CD14-positive monocyte (primary cell): ENCODE measurements around the gene RBMS1. TPM values are rescaled to one million over a fixed set of nuclear protein-coding genes. Genes with fewer than 3 reads are reported as not detected.

Source experiments
- DNase-seq, 3 donors: peaks; one replicate each; pipeline ENCODE4 v3.0.0-alpha.2; 2011 to 2022
- H2AFZ ChIP-seq: 2 replicates; pipeline ENCODE4 v1.6.0; 2012; ENCODE audit warnings: mild to moderate bottlenecking, low read depth, low read length, inconsistent platforms; ENCODE audit not compliant: insufficient read depth, poor library complexity, severe bottlenecking
- H3K27ac ChIP-seq, 2 donors: 1 replicate in 1 of 2; 2 replicates in 1 of 2; pipeline ENCODE4 v1.5.1; 2012 to 2013; ENCODE audit warnings: low read length in 2 of 2, control low read depth in 1 of 2, inconsistent platforms in 1 of 2, low read depth in 1 of 2, mild to moderate bottlenecking in 1 of 2
- H3K27me3 ChIP-seq, 2 donors: one replicate each; pipeline versions ENCODE4 v1.6.0 to v1.6.1; 2011 to 2013; ENCODE audit warnings: low read length in 2 of 2; ENCODE audit not compliant: control insufficient read depth in 2 of 2, insufficient read depth in 2 of 2
- H3K36me3 ChIP-seq, 2 donors: replicated peaks in 1 of 2; 1 replicate in 1 of 2; 2 replicates in 1 of 2; pipeline versions ENCODE4 v1.5.1 to v1.6.1; 2012 to 2013; ENCODE audit warnings: low read length in 2 of 2, control low read depth in 1 of 2, inconsistent platforms in 1 of 2, mild to moderate bottlenecking in 1 of 2; ENCODE audit not compliant: insufficient read depth in 2 of 2, control insufficient read depth in 1 of 2
- H3K4me1 ChIP-seq, 2 donors: 1 replicate in 1 of 2; 2 replicates in 1 of 2; pipeline versions ENCODE4 v1.5.1 to v1.6.1; 2012 to 2013; ENCODE audit warnings: low read length in 2 of 2, control low read depth in 1 of 2, inconsistent platforms in 1 of 2, mild to moderate bottlenecking in 1 of 2, moderate library complexity in 1 of 2; ENCODE audit not compliant: insufficient read depth in 2 of 2, control insufficient read depth in 1 of 2
- H3K4me2 ChIP-seq: replicated peaks from 2 replicates; pipeline ENCODE3; 2012; ENCODE audit warnings: low read length, moderate library complexity, mild to moderate bottlenecking; ENCODE audit not compliant: poor library complexity, severe bottlenecking; ENCODE audit errors: extremely low read depth
- H3K4me3 ChIP-seq, 3 experiments: fragments of 200-600 bp in 1 of 3; sonication (generic) in 1 of 3; replicated peaks in 1 of 3; 1 replicate in 2 of 3; 2 replicates in 1 of 3; pipeline ENCODE4 v1.5.1; 2011 to 2013; ENCODE audit warnings: low read length in 3 of 3, mild to moderate bottlenecking in 3 of 3, control low read depth in 2 of 3, low read depth in 2 of 3, inconsistent platforms in 1 of 3, moderate library complexity in 1 of 3
- H3K79me2 ChIP-seq: 2 replicates; pipeline ENCODE4 v1.6.0; 2012; ENCODE audit warnings: mild to moderate bottlenecking, control low read depth, inconsistent platforms, low read length, moderate library complexity; ENCODE audit not compliant: insufficient read depth
- H3K9ac ChIP-seq: 2 replicates; pipeline ENCODE4 v1.6.0; 2017; ENCODE audit warnings: low read length, mild to moderate bottlenecking; ENCODE audit not compliant: insufficient read depth, poor library complexity, severe bottlenecking
- H3K9me3 ChIP-seq, 2 donors: replicated peaks in 1 of 2; 1 replicate in 1 of 2; 2 replicates in 1 of 2; pipeline versions ENCODE4 v1.5.1 to v1.6.1; 2012 to 2013; ENCODE audit warnings: low read length in 2 of 2, control low read depth in 1 of 2; ENCODE audit not compliant: control insufficient read depth in 1 of 2, insufficient read depth in 1 of 2
- H4K20me1 ChIP-seq: 2 replicates; pipeline ENCODE4 v1.6.0; 2012; ENCODE audit warnings: mild to moderate bottlenecking, low read length, control low read depth, moderate library complexity; ENCODE audit not compliant: insufficient read depth
- H3K27ac Mint-ChIP-seq, 7 donors: one replicate each; pipeline ENCODE4 v1.8.0; 2020; ENCODE audit warnings: mild to moderate bottlenecking in 7 of 7, mixed read lengths in 7 of 7, moderate library complexity in 6 of 7, inconsistent platforms in 2 of 7
- H3K27me3 Mint-ChIP-seq, 3 donors: one replicate each; pipeline ENCODE4 v1.8.0; 2021 to 2022; ENCODE audit warnings: low read depth in 3 of 3, mild to moderate bottlenecking in 3 of 3, mixed read lengths in 3 of 3, moderate library complexity in 3 of 3, inconsistent platforms in 1 of 3
- H3K36me3 Mint-ChIP-seq, 2 donors: one replicate each; pipeline ENCODE4 v1.8.0; 2020; ENCODE audit warnings: mixed read lengths in 2 of 2, inconsistent platforms in 1 of 2, mild to moderate bottlenecking in 1 of 2
- H3K4me1 Mint-ChIP-seq: one replicate; pipeline ENCODE4 v1.8.0; 2020; ENCODE audit warnings: mild to moderate bottlenecking, mixed read lengths
- H3K4me3 Mint-ChIP-seq, 2 donors: one replicate each; pipeline ENCODE4 v1.8.0; 2020; ENCODE audit warnings: mild to moderate bottlenecking in 2 of 2, mixed read lengths in 2 of 2, moderate library complexity in 1 of 2
- H3K9me3 Mint-ChIP-seq, 7 donors: one replicate each; pipeline ENCODE4 v1.8.0; 2020 to 2022; ENCODE audit warnings: mixed read lengths in 7 of 7, mild to moderate bottlenecking in 6 of 7, moderate library complexity in 6 of 7, inconsistent platforms in 2 of 7
- WGBS: methylation state at CpG from one replicate; pipeline ENCODE4 v1.1.5; 2013; ENCODE audit warnings: missing lambda C conversion rate; ENCODE audit not compliant: insufficient coverage; 5-methylcytosine and 5-hydroxymethylcytosine counted together
- intact Hi-C, 2 donors: fragments of 100-400 bp; cut with micrococcal nuclease; formaldehyde crosslinking; loops; one replicate each; pipeline versions ENCODE4 v1.15.0 to v1.15.1; 2023
- polyA plus RNA-seq, 3 donors: library from polyadenylated mRNA; depleted of rRNA in 1 of 3; unstranded in 2 of 3; stranded (reverse) in 1 of 3; fragments of 300-500 nt in 2 of 3; fragments of >200 nt in 1 of 3; fragmentation: Illumina TruSeq in 2 of 3; gene quantifications; 1 replicate in 2 of 3; 2 replicates in 1 of 3; pipeline ENCODE4 v1.2.3, GENCODE V29; 2012 to 2021
- TF ChIP-seq, protein P1 (sequence below): fragments of 200-600 bp; IDR thresholded peaks from one replicate; pipeline ENCODE4 v1.8.0; 2022; ENCODE audit warnings: antibody characterized with exemption, mild to moderate bottlenecking

Gene RBMS1
- polyA plus RNA-seq, 3 donors: 88.2 to 91.2 (median 89.4) TPM

DNA sequence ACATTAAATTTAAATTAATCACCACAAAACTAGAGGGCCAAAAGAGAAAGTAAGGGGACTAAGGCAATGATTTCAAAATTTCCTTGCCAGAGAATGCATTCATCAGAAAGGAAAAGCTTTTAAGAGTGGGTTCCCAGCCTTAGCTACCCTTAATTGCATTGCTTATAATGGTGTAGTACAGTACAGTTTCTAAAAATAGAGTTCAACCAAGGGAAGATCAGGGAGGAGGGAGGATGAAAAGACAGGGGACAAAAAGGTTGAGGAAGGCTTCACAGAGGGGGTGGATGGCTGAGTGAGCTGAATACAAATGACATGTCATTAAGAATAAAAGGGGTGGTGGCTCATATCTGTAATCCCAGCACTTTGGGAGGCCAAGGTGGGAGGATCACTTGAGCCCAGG is 119.9 kb downstream of the RBMS1 start:
- H3K4me3 ChIP-seq: peak overlapping the region in 1 of 3 experiments; percentile 40
- H3K4me1 ChIP-seq: peaks cover 81 to 90% of the 10 kb centered on the region in 2 donors
- no peak overlapping the region for H2AFZ ChIP-seq
- TF ChIP-seq, protein P1, sequence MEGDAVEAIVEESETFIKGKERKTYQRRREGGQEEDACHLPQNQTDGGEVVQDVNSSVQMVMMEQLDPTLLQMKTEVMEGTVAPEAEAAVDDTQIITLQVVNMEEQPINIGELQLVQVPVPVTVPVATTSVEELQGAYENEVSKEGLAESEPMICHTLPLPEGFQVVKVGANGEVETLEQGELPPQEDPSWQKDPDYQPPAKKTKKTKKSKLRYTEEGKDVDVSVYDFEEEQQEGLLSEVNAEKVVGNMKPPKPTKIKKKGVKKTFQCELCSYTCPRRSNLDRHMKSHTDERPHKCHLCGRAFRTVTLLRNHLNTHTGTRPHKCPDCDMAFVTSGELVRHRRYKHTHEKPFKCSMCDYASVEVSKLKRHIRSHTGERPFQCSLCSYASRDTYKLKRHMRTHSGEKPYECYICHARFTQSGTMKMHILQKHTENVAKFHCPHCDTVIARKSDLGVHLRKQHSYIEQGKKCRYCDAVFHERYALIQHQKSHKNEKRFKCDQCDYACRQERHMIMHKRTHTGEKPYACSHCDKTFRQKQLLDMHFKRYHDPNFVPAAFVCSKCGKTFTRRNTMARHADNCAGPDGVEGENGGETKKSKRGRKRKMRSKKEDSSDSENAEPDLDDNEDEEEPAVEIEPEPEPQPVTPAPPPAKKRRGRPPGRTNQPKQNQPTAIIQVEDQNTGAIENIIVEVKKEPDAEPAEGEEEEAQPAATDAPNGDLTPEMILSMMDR: no peak
- Mint-ChIP-seq H3K27me3 (no peaks in the 10 kb centered on the region), H3K36me3 (peaks cover 10 to 17% of the 10 kb centered on the region in 2 donors), H3K4me3 (peak overlapping the region; percentile 47 to 63), H3K4me1 (peaks cover 90% of the 10 kb centered on the region), H3K27ac (peak overlapping the region; percentile 63 to 88 (median 82)), H3K9me3 (peaks cover 0 to 1% (median 0%) of the 10 kb centered on the region in 7 donors)
- H3K36me3 ChIP-seq: no peaks in the 10 kb centered on the region
- peaks cover 99% of the 10 kb centered on the region for H3K79me2 ChIP-seq
- intact Hi-C loops: loop anchor here in 1 of 2 donors (5.0 kb wide), 1 partner anchor 34 kb away; no protein-coding TSS in a partner anchor
- no peak for DNase-seq
- H3K9ac ChIP-seq: no peak overlapping the region
- peaks cover 67% of the 10 kb centered on the region for H4K20me1 ChIP-seq
- H3K4me2 ChIP-seq: peak overlapping the region; percentile 39
- H3K27me3 ChIP-seq: no peaks in the 10 kb centered on the region
- peak overlapping the region in 1 of 2 donors; percentile 79 for H3K27ac ChIP-seq
- no peaks in the 10 kb centered on the region for H3K9me3 ChIP-seq

DNA sequence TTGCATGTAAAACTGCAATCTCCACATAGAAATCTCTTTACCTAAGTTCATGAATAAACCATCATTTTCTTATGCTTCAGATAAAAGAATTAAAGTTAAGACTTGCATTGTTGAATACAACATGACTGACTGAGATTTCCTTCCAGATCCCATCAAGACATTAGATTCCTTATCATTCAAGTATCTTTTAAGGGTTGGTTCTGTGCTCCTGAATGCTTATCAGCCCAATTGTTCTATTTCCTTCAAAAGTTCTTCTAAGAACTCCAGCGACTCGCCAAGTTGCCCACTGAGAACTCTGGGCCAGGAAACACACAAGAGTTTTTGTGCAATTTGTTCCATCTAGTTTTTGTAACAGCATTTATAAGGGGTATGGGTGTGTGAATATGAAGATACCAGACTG is 120.3 kb downstream of the RBMS1 start:
- H3K4me3 Mint-ChIP-seq: peak overlapping the region; percentile 47 to 63
- no peak overlapping the region for H2AFZ ChIP-seq
- H4K20me1 ChIP-seq: peaks cover 71% of the 10 kb centered on the region
- H3K4me1 Mint-ChIP-seq: peaks cover 90% of the 10 kb centered on the region
- H3K4me2 ChIP-seq: peak overlapping the region; percentile 39
- peak overlapping the region; percentile 35 to 88 (median 82) for H3K27ac Mint-ChIP-seq
- H3K9ac ChIP-seq: no peak overlapping the region
- WGBS: no CpG with 5 or more reads among the region's 2 CpGs
- intact Hi-C loops: loop anchor here in 1 of 2 donors (5.0 kb wide), 1 partner anchor 34 kb away; no protein-coding TSS in a partner anchor
- H3K9me3 ChIP-seq: no peaks in the 10 kb centered on the region
- H3K4me3 ChIP-seq: peak overlapping the region in 1 of 3 experiments; percentile 40
- no peak for DNase-seq
- H3K27ac ChIP-seq: peak overlapping the region in 1 of 2 donors; percentile 79
- H3K27me3 Mint-ChIP-seq: no peaks in the 10 kb centered on the region
- H3K36me3 ChIP-seq: no peaks in the 10 kb centered on the region
- H3K79me2 ChIP-seq: peaks cover 99% of the 10 kb centered on the region
- peaks cover 0 to 1% (median 0%) of the 10 kb centered on the region in 7 donors for H3K9me3 Mint-ChIP-seq
- TF ChIP-seq, protein P1: no peak
- H3K36me3 Mint-ChIP-seq: peaks cover 10 to 17% of the 10 kb centered on the region in 2 donors
- H3K27me3 ChIP-seq: no peaks in the 10 kb centered on the region
- peaks cover 81 to 90% of the 10 kb centered on the region in 2 donors for H3K4me1 ChIP-seq
